ENCODE data around the gene GXYLT1. TPM values are rescaled to one million over a fixed set of nuclear protein-coding genes. Genes with fewer than 3 reads are reported as not detected.

Gene GXYLT1
- total and polyA plus RNA-seq, 2 of the 13 experiments (the other 11 are each of a cell fraction or from before 2014, with no cell fraction given), result 7.8 to 17.0 TPM

GRCh38 chr12:42144158-42144407, 591 bp downstream of the GXYLT1 start (continued):
- TF ChIP-seq, protein P1, sequence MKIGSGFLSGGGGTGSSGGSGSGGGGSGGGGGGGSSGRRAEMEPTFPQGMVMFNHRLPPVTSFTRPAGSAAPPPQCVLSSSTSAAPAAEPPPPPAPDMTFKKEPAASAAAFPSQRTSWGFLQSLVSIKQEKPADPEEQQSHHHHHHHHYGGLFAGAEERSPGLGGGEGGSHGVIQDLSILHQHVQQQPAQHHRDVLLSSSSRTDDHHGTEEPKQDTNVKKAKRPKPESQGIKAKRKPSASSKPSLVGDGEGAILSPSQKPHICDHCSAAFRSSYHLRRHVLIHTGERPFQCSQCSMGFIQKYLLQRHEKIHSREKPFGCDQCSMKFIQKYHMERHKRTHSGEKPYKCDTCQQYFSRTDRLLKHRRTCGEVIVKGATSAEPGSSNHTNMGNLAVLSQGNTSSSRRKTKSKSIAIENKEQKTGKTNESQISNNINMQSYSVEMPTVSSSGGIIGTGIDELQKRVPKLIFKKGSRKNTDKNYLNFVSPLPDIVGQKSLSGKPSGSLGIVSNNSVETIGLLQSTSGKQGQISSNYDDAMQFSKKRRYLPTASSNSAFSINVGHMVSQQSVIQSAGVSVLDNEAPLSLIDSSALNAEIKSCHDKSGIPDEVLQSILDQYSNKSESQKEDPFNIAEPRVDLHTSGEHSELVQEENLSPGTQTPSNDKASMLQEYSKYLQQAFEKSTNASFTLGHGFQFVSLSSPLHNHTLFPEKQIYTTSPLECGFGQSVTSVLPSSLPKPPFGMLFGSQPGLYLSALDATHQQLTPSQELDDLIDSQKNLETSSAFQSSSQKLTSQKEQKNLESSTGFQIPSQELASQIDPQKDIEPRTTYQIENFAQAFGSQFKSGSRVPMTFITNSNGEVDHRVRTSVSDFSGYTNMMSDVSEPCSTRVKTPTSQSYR (CRISPR knock-in tag; IDR thresholded peaks at IDR 0.05; ENCODE audit: borderline replicate concordance), result no peak
- TF ChIP-seq ZNF709 (CRISPR knock-in tag; IDR thresholded peaks at IDR 0.05) (no peak), ZNF552 (CRISPR knock-in tag; IDR thresholded peaks at IDR 0.05; ENCODE audit: borderline replicate concordance) (no peak), RFXAP (CRISPR knock-in tag; IDR thresholded peaks at IDR 0.05; ENCODE audit: borderline replicate concordance) (0 out of 2 replicates have a peak, but pooled peaks have one; percentile 1), ZSCAN20 (CRISPR knock-in tag; IDR thresholded peaks at IDR 0.05; ENCODE audit: borderline replicate concordance) (0 out of 2 replicates have a peak, but pooled peaks have one; percentile 11), ZNF253 (CRISPR knock-in tag; IDR thresholded peaks at IDR 0.05; ENCODE audit: borderline replicate concordance) (no peak), ZNF121 (CRISPR knock-in tag; IDR thresholded peaks at IDR 0.05) (no peak), KDM5A (IDR thresholded peaks at IDR 0.05; ENCODE audit: borderline replicate concordance, low read length) (0 out of 2 replicates have a peak, but pooled peaks have one; percentile 41)

GRCh38 chr12:42143452-42144157, 1.1 kb downstream of the GXYLT1 start:
- peaks cover 44% of the 10 kb centered on the region for H3K79me2 ChIP-seq (ENCODE audit: insufficient read depth, low read length)
- FAIRE-seq, result no peak
- WGBS (ENCODE audit: low lambda C conversion rate), result 3% methylated on average over 12 of the region's 12 CpGs
- TF ChIP-seq ZNF225 (CRISPR knock-in tag; IDR thresholded peaks at IDR 0.05), result no peak
- TF ChIP-seq ZFP36 (IDR thresholded peaks at IDR 0.05; ENCODE audit: borderline replicate concordance, low read depth, low read length, partially characterized antibody), result no peak
- TF ChIP-seq DNMT3B (CRISPR knock-in tag; conservative IDR thresholded peaks at IDR 0.05), result no peak
- no peak for TF ChIP-seq ZNF629 (CRISPR knock-in tag; conservative IDR thresholded peaks at IDR 0.05)
- no peak for TF ChIP-seq ZSCAN9 (CRISPR knock-in tag; IDR thresholded peaks at IDR 0.05; ENCODE audit: borderline replicate concordance)
- TF ChIP-seq ZNF704 (CRISPR knock-in tag; IDR thresholded peaks at IDR 0.05; ENCODE audit: borderline replicate concordance), result no peak
- no peak for TF ChIP-seq RARA (CRISPR knock-in tag; IDR thresholded peaks at IDR 0.05)

More at GRCh38 chr12:42143452-42144157, 1.1 kb downstream of the GXYLT1 start:
- in situ Hi-C loops (cut with HindIII; ENCODE audit: extremely low pct_ligation_motif_present, low pct_unique_long_range_greater_than_20kb) (no loop called here), intact Hi-C loops (cut with micrococcal nuclease; ENCODE audit: unreplicated experiment) (loop anchor here (5.0 kb wide), 1 partner anchor 94 kb away; the partner anchor contains the start of gene YAF2)
- BruUV-seq (replicated peaks), result TSS peak; percentile 59
- Histone ChIP-seq H3K27ac (ENCODE audit: extremely low read length, insufficient read depth, low read length) (peak overlapping the region; percentile 80), H3K9ac (ENCODE audit: insufficient read depth, low read depth, low read length) (peak overlapping the region; percentile 79), H2AFZ (ENCODE audit: low read length) (no peak overlapping the region), H3K4me2 (ENCODE audit: low read depth, low read length) (peak overlapping the region; percentile 94), H3K4me3 (replicated peaks in 1 of 3; ENCODE audit: insufficient read depth in 1 of 3, low read depth in 2 of 3, low read length in 3 of 3) (peak overlapping the region; percentile 79 to 85 (median 83)), H3K36me3 (replicated peaks in 1 of 2; ENCODE audit: control insufficient read depth in 1 of 2, insufficient read depth in 2 of 2, low read length in 2 of 2) (no peaks in the 10 kb centered on the region), H4K20me1 (ENCODE audit: insufficient read depth, low read length) (peaks cover 21% of the 10 kb centered on the region), H3K27me3 (ENCODE audit: control insufficient read depth in 1 of 2, insufficient read depth in 2 of 2, low read length in 2 of 2) (no peaks in the 10 kb centered on the region), H3K9me3 (ENCODE audit: low read length) (no peaks in the 10 kb centered on the region), H3K4me1 (ENCODE audit: insufficient read depth, low read length) (peaks cover 54% of the 10 kb centered on the region)
- POLR2A ChIA-PET, result no interaction called here
- DNase-seq (ENCODE audit: low spot score) (no peak), ATAC-seq (no peak)
- CTCF ChIA-PET (ENCODE audit: low intra/inter-chr PET ratio, low total read pairs), result no interaction called here

Data from HepG2 (cell line).